Activated CD4-positive, alpha-beta T cell treated with anti-CD3 and anti-CD28 coated beads, Interleukin-2, amount 10 ng/mL, durations not matched to agents 7 days and 5 days (primary cell): ENCODE data around the gene MYOCOS. TPM values are rescaled to one million over a fixed set of nuclear protein-coding genes. Genes with fewer than 3 reads are reported as not detected.
A peak's percentile ranks its signal among the peaks of the same experiment; 100 is the strongest.

Experiments
- CTCF ChIA-PET: fragments of 350-600 bp; sonication (Branson Sonifier 250); formaldehyde crosslinking; loops from one replicate; lab custom pipeline; 2021; ENCODE audit warnings: antibody characterized with exemption; lab: Charles Lee
- POLR2A ChIA-PET: fragments of 350-600 bp; sonication (Branson Sonifier 250); formaldehyde crosslinking; loops from one replicate; lab custom pipeline; 2021; ENCODE audit warnings: antibody characterized with exemption; lab: Charles Lee
- DNase-seq: peaks from one replicate; pipeline ENCODE4 v3.0.0-alpha.2; 2020
- H3K27ac Mint-ChIP-seq: one replicate; pipeline ENCODE4 v1.8.0; 2021; ENCODE audit warnings: mild to moderate bottlenecking, moderate library complexity, mixed read lengths
- H3K27me3 Mint-ChIP-seq: one replicate; pipeline ENCODE4 v1.8.0; 2021; ENCODE audit warnings: mixed read lengths
- H3K36me3 Mint-ChIP-seq: one replicate; pipeline ENCODE4 v1.8.0; 2021; ENCODE audit warnings: low read depth, mixed read lengths
- H3K4me1 Mint-ChIP-seq: one replicate; pipeline ENCODE4 v1.8.0; 2021; ENCODE audit warnings: mixed read lengths
- H3K4me3 Mint-ChIP-seq: one replicate; pipeline ENCODE4 v1.8.0; 2021; ENCODE audit warnings: mild to moderate bottlenecking, moderate library complexity, mixed read lengths
- H3K9me3 Mint-ChIP-seq: one replicate; pipeline ENCODE4 v1.8.0; 2021; ENCODE audit warnings: mixed read lengths
- total RNA-seq, 2 experiments: library from RNA; stranded (reverse); gene quantifications; one replicate each; pipeline ENCODE4 v1.2.3, GENCODE V29; 2021

The MYOCOS gene, protein sequence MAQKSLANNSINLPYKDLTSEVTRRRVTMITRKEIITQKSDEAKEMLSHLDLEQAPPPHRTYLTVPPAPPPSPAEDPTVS
- total RNA-seq, result under 1 TPM; 0.12 to 0.17 TPM

DNA sequence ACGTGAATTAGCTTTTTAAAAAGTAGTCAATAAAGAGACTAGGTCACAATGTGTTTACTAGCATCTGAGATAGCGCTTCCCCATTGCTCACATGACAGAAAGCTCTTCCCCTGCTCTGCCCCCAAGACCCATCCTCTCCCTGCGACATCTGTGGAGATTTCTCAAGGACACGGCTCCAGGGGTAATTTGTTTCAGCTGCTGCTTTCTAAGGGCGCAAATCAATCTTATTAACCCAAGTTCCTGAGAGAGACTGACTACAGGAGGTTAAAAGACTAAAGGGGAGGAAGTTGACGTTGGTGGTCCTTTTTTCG, at the start of gene MYOCOS:
MYOCOS (plus strand) TSS at position 92 of the 311 bp plus-strand sequence. CDS start 1,641 bp downstream, outside the sequence.
- Mint-ChIP-seq H3K27ac (no peak within 1 kb of the TSS), H3K27me3 (peaks cover 5% of the 10 kb centered on the region), H3K4me3 (no peak within 1 kb of the TSS), H3K4me1 (no peaks in the 10 kb centered on the region), H3K36me3 (no peaks in the 10 kb centered on the region), H3K9me3 (no peaks in the 10 kb centered on the region)
- no peak for DNase-seq
- POLR2A ChIA-PET, result no interaction called here
- CTCF ChIA-PET, result interaction anchor here (1.4 to 1.8 kb wide), 3 partner anchors 12 to 30 kb away, joined by 3 to 10 read pairs (median 3); partner anchors contain the start of gene MYOC

DNA sequence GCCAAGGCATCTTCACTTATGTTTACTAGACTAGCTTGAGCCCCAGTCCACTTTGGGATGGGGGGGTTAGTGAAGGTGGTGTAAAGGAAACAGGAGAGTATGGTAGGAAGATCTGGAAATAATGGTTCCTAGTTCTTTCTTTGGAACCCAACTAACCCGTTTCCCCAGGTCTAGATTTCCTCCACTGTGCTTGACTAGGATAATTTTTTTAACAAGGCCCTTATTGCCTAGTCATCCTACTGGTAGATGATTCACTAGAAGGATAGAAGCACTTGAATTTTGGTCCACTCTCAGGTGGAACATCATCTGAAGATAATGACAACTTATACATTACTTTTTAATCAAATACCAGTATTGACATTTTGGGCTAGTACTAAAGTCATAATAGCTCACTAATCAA, 45.9 kb upstream of the MYOCOS start:
- Mint-ChIP-seq H3K36me3 (peaks cover 62% of the 10 kb centered on the region), H3K4me3 (no peak overlapping the region), H3K4me1 (peaks cover 16% of the 10 kb centered on the region), H3K9me3 (no peaks in the 10 kb centered on the region), H3K27me3 (no peaks in the 10 kb centered on the region), H3K27ac (peak overlapping the region; percentile 41)
- POLR2A ChIA-PET, result no interaction called here
- CTCF ChIA-PET, result interaction anchor here (0.7 to 1.5 kb wide), 2 partner anchors 14 to 45 kb away, joined by 4 to 5 read pairs; no protein-coding TSS in a partner anchor
- no peak for DNase-seq

DNA sequence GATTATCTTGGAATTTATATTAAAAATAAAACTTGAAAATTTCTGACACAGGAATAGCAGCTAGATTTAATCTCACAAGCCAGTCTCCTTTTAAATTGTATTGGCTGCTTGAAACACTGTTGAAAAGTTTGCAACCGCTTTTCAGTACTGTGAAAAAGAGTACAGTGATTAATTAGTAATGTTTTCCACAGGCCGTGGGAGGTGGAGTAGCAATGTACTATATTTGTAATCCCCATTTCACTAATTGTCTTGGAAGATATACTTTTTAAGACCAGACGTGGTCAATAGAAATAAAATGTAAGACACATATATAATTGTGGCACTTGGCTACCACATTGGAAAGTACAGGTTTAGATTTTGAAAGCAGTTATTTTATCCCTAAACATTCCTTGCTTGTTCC, 40.8 kb upstream of the MYOCOS start:
- Mint-ChIP-seq H3K27ac (no peak overlapping the region), H3K9me3 (no peaks in the 10 kb centered on the region), H3K27me3 (no peaks in the 10 kb centered on the region), H3K4me1 (peaks cover 25% of the 10 kb centered on the region), H3K4me3 (no peak overlapping the region), H3K36me3 (peaks cover 57% of the 10 kb centered on the region)
- no peak for DNase-seq
- CTCF ChIA-PET, result interaction anchor here (0.7 kb wide), 1 partner anchor 45 kb away, joined by 3 read pairs; no protein-coding TSS in a partner anchor
- POLR2A ChIA-PET, result interaction anchor here (0.6 kb wide), 1 partner anchor 66 kb away, joined by 3 read pairs; no protein-coding TSS in a partner anchor

DNA sequence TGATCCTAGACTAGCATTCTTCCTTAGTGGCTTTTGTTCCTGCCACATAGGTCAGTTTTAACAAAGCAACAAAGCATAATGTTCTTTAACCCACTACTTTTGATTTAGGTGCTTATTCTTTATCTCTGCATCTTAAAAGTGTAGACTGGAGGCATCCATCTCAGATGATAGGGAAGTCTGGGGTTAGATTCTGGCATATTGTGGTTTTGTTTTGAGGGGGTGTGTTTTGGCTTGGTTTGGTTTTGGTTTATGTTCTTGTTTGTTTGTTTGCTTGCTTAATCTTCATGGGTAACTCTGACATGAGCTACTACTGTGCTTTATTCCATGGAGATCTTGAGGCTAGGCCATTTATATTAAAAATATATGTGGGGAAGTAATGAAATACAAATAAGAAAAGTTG, 40.3 kb upstream of the MYOCOS start:
- CTCF ChIA-PET, result interaction anchor here (1.2 kb wide), 1 partner anchor 16 kb away, joined by 3 read pairs; no protein-coding TSS in a partner anchor

DNA sequence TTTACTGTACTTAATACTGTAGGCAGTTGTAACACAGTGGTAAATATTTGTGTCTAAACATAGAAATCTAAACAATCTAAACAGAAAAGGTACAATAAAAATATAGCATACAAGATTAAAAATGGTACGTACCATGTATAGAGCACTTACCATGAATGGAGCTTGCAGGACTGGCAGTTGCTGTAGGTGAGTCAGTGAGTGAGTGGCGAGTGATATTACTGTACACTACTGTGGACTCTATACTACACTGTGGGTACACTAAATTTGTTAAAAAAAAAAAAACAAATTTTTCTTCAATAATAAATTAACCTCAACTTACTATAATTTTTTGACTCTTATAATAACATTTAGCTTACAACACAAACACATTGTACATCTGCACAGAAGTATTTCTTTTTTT, 39.5 kb upstream of the MYOCOS start:
- peaks cover 58% of the 10 kb centered on the region for H3K36me3 Mint-ChIP-seq

More for the DNA sequence above, 40.3 kb upstream of the MYOCOS start:
- Mint-ChIP-seq H3K36me3 (peaks cover 56% of the 10 kb centered on the region), H3K27ac (peak overlapping the region; percentile 63), H3K4me1 (peaks cover 25% of the 10 kb centered on the region), H3K9me3 (no peaks in the 10 kb centered on the region), H3K27me3 (no peaks in the 10 kb centered on the region), H3K4me3 (no peak overlapping the region)
- no peak for DNase-seq
- POLR2A ChIA-PET, result interaction anchor here (0.6 kb wide), 1 partner anchor 67 kb away, joined by 3 read pairs; no protein-coding TSS in a partner anchor

DNA sequence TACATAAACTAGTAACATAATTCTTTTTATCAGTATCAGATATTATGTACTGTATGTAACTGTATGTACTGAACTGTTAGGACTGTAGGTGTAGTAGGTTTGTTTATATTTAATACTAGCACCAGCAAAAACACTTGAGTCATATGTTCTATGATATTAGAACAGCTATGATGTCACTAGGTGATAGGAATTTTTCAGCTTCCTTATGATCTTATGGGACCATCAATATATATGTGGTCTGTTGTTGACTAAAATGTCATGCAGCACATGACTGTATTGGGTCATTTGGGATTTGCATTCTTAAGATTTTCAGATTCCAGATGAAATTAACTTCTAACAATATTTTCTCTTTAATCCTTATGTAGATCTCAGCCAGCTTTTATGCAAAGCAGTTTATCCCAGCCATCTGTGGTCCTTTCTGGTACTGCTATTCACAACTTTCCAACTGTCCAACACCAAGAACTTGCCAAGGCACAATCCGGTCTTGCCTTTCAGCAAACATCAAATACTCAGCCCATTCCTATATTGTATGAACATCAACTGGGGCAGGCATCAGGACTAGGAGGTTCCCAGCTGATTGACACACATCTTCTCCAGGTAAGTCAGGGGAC, 38.3 kb upstream of the MYOCOS start:
- Mint-ChIP-seq H3K9me3 (no peaks in the 10 kb centered on the region), H3K4me3 (no peak overlapping the region), H3K36me3 (peaks cover 60% of the 10 kb centered on the region), H3K27ac (no peak overlapping the region), H3K4me1 (peaks cover 27% of the 10 kb centered on the region), H3K27me3 (no peaks in the 10 kb centered on the region)
- ChIA-PET POLR2A (interaction anchor here (0.6 kb wide), 1 partner anchor 63 kb away, joined by 4 read pairs; no protein-coding TSS in a partner anchor), CTCF (no interaction called here)
- no peak for DNase-seq

More for the DNA sequence above, 39.5 kb upstream of the MYOCOS start:
- Mint-ChIP-seq H3K9me3 (no peaks in the 10 kb centered on the region), H3K4me1 (peaks cover 27% of the 10 kb centered on the region), H3K4me3 (no peak overlapping the region), H3K27ac (no peak overlapping the region), H3K27me3 (no peaks in the 10 kb centered on the region)
- no peak for DNase-seq
- ChIA-PET POLR2A (interaction anchor here (0.6 kb wide), 1 partner anchor 61 kb away, joined by 4 read pairs; no protein-coding TSS in a partner anchor), CTCF (interaction anchor here (1.2 kb wide), 1 partner anchor 16 kb away, joined by 3 read pairs; no protein-coding TSS in a partner anchor)

DNA sequence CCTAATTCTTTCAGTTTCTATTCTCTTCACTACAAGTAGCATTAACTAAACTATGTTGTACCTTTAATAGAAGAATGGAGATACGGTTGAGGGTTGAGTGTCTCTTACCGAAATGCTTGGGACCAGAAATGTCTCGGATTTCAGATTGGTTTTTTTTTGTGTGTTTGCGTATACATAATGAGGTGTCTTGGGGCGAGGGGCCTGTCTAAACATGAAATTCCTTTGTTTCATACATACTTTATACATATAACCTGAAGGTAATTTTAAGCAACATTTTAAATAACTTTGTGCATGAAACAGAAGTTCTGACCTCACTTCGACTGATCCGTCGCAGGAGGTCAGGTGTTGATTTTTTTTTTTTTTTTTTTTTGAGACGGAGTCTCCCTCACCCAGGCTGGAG, 36.3 kb upstream of the MYOCOS start:
- peaks cover 64% of the 10 kb centered on the region for H3K36me3 Mint-ChIP-seq
- no peak overlapping the region for H3K27ac Mint-ChIP-seq
- POLR2A ChIA-PET, result no interaction called here
- H3K9me3 Mint-ChIP-seq, result no peaks in the 10 kb centered on the region
- H3K4me1 Mint-ChIP-seq, result peaks cover 17% of the 10 kb centered on the region
- no peaks in the 10 kb centered on the region for H3K27me3 Mint-ChIP-seq
- CTCF ChIA-PET, result interaction anchor here (1.0 to 1.1 kb wide), 2 partner anchors 71 to 177 kb away, joined by 3 read pairs; no protein-coding TSS in a partner anchor
- H3K4me3 Mint-ChIP-seq, result no peak overlapping the region
- DNase-seq, result no peak

DNA sequence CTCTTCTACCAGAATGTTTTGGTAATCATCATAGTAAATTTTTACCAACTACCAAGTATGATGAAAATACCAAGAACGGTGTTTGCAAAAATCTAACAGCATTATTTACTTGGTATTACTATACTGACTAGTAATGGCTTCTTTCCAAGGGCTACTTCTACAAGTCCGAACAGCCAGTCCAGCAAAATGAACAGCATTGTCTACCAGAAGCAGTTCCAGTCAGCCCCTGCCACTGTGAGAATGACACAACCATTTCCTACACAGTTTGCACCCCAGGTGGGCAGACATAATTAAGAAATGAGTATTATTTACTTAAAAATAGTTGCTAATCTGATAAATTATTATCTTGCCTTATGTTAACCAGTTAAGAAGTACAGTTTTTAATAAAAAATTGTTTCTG, 33.8 kb upstream of the MYOCOS start:
- DNase-seq, result no peak
- H3K4me3 Mint-ChIP-seq, result no peak overlapping the region
- ChIA-PET POLR2A (no interaction called here), CTCF (interaction anchor here (1.1 kb wide), 1 partner anchor 9 kb away, joined by 3 read pairs; no protein-coding TSS in a partner anchor)
- no peak overlapping the region for H3K27ac Mint-ChIP-seq
- H3K27me3 Mint-ChIP-seq, result no peaks in the 10 kb centered on the region
- H3K36me3 Mint-ChIP-seq, result peaks cover 78% of the 10 kb centered on the region
- peaks cover 4% of the 10 kb centered on the region for H3K4me1 Mint-ChIP-seq
- H3K9me3 Mint-ChIP-seq, result no peaks in the 10 kb centered on the region

DNA sequence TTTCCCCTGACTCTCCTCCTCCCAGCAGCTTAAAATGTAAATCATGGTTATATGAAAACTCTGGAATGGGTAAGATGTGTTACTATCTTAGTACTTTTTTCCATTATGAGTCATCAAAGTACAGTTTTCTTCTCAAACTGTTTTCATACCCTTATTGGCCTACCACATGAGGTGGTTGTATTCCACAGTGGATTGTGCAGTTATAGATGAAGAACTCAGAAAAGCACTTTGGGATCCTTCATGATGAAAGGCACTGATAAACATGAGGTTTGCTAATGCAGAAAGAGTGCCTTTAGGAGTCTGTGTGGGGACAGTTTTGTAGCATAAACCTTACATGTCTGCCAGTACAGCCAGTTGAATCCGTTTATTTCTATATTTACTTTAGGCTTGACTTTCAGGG, 32.0 kb upstream of the MYOCOS start:
- DNase-seq, result no peak
- peaks cover 4% of the 10 kb centered on the region for H3K4me1 Mint-ChIP-seq
- ChIA-PET CTCF (no interaction called here), POLR2A (no interaction called here)
- no peak overlapping the region for H3K4me3 Mint-ChIP-seq
- H3K36me3 Mint-ChIP-seq, result peaks cover 77% of the 10 kb centered on the region
- no peaks in the 10 kb centered on the region for H3K27me3 Mint-ChIP-seq
- no peak overlapping the region for H3K27ac Mint-ChIP-seq
- H3K9me3 Mint-ChIP-seq, result no peaks in the 10 kb centered on the region

DNA sequence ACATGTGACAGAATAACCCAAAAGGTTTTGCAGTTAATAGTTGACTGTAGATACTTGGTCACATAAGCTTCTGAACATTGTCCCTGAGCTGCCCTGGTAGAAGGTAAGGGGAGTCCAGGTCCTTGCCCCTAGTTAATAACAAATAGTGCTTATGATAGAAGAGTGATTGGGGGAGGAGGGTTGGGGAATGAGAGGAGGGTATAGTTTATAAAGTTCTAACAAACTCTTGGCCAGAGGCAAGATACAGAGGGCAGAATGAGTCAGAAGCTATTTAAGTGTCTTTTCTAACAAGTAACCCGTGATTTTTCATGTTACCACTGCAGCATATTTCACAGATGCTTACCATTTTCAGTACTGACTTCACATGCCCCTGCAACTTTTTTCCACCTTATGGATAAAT, 26.7 kb upstream of the MYOCOS start:
- Mint-ChIP-seq H3K36me3 (peaks cover 48% of the 10 kb centered on the region), H3K4me3 (no peak overlapping the region), H3K4me1 (no peaks in the 10 kb centered on the region), H3K27ac (no peak overlapping the region), H3K27me3 (no peaks in the 10 kb centered on the region), H3K9me3 (no peaks in the 10 kb centered on the region)
- POLR2A ChIA-PET, result no interaction called here
- DNase-seq, result no peak
- CTCF ChIA-PET, result interaction anchor here (1.2 kb wide), 1 partner anchor 110 kb away, joined by 3 read pairs; the partner anchor contains the start of gene PRRC2C

DNA sequence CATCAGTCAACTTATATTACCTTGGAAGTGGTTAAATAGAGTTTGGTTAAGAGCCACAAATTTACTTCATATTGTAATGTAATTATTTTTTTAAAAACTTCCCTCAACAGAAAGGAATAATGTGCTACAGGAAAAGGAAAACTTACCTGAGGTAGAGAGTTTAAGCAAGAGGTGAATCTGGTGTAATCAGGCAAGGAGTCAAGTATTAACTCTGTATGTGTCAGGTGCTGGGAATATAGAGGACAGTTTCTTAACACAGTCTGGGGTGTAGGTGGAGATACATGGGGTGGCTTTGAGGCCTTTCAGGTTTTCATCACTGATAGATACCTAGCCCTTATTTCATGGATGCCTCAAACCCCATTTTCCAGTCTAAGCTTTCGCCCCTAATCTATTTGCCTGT, 25.9 kb upstream of the MYOCOS start:
- Mint-ChIP-seq H3K4me1 (no peaks in the 10 kb centered on the region), H3K27me3 (no peaks in the 10 kb centered on the region)
- CTCF ChIA-PET, result interaction anchor here (1.2 kb wide), 1 partner anchor 111 kb away, joined by 3 read pairs; the partner anchor contains the start of gene PRRC2C

DNA sequence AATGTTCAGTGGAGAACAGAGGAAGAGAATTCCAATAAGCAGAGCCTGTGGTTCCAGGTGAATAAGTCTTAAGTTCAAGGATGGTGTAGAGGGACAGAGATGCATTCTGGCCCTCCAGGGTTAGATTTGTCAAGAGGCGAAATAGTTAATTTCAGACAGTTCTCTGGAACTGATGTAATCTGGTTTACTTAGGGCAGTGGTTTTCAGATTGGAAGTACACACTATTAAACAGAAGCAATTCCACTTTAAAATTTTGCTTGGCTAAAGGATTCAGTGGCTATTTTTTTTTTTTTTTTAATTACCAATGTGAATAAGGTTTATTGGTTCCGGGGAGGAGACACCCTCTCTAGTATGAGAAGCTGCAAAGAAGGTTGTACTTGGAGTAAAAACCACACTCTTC, 25.3 kb upstream of the MYOCOS start:
- H3K4me1 Mint-ChIP-seq, result no peaks in the 10 kb centered on the region
- no peak for DNase-seq
- CTCF ChIA-PET, result interaction anchor here (0.7 kb wide), 2 partner anchors 108 to 333 kb away, joined by 3 read pairs; no protein-coding TSS in a partner anchor
- H3K9me3 Mint-ChIP-seq, result no peaks in the 10 kb centered on the region
- no peak overlapping the region for H3K4me3 Mint-ChIP-seq
- no peaks in the 10 kb centered on the region for H3K27me3 Mint-ChIP-seq
- peak overlapping the region; percentile 71 for H3K27ac Mint-ChIP-seq
- H3K36me3 Mint-ChIP-seq, result peaks cover 34% of the 10 kb centered on the region
- POLR2A ChIA-PET, result no interaction called here

More for the DNA sequence above, 25.9 kb upstream of the MYOCOS start:
- POLR2A ChIA-PET, result no interaction called here
- Mint-ChIP-seq H3K36me3 (peaks cover 40% of the 10 kb centered on the region), H3K9me3 (no peaks in the 10 kb centered on the region), H3K27ac (no peak overlapping the region), H3K4me3 (no peak overlapping the region)
- DNase-seq, result no peak

DNA sequence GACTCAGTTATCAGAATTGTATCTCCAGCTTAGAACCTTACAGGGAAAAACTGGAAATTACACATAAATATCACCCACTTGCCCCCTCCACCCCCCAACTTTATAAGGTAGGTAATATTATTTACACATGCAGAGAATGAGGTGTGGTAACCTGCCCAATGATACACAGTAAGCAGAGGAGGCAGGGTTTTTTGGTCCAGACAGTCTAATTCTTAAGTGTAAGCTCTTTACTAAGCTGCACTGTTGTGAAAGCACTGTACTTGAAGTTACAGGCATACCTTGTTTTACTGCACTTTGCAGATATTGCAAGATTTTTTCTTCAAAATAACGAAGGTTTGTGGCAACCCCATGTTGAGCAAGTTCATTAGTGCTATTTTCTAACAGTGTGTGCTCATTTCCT, 24.8 kb upstream of the MYOCOS start:
- H3K27ac Mint-ChIP-seq, result no peak overlapping the region
- no peaks in the 10 kb centered on the region for H3K9me3 Mint-ChIP-seq
- no peaks in the 10 kb centered on the region for H3K4me1 Mint-ChIP-seq
- H3K27me3 Mint-ChIP-seq, result no peaks in the 10 kb centered on the region
- POLR2A ChIA-PET, result no interaction called here
- CTCF ChIA-PET, result interaction anchor here (0.7 to 1.1 kb wide), 3 partner anchors 9 to 333 kb away, joined by 3 read pairs; no protein-coding TSS in a partner anchor
- peaks cover 30% of the 10 kb centered on the region for H3K36me3 Mint-ChIP-seq
- no peak overlapping the region for H3K4me3 Mint-ChIP-seq
- DNase-seq, result no peak
